Mesodermal cell (in vitro differentiated cells): Measurements from ENCODE around the gene TBC1D21. TPM values are rescaled to one million over a fixed set of nuclear protein-coding genes. Genes with fewer than 3 reads are reported as not detected.

Experiments
- H3K27ac ChIP-seq: 2 replicates; pipeline ENCODE4 v1.7.0; 2013; ENCODE audit warnings: mild to moderate bottlenecking, low read depth, low read length, moderate library complexity; ENCODE audit not compliant: severe bottlenecking
- H3K36me3 ChIP-seq: 2 replicates; pipeline ENCODE4 v1.7.1; 2013; ENCODE audit warnings: mild to moderate bottlenecking, low read length, moderate library complexity; ENCODE audit not compliant: control insufficient read depth, insufficient read depth
- H3K4me1 ChIP-seq: one replicate; pipeline ENCODE4 v1.7.1; 2013; ENCODE audit warnings: mild to moderate bottlenecking, low read length; ENCODE audit not compliant: insufficient read depth, control insufficient read depth, poor library complexity, severe bottlenecking
- H3K4me3 ChIP-seq: 2 replicates; pipeline ENCODE4 v1.7.0; 2013; ENCODE audit warnings: low read length, control low read depth, mild to moderate bottlenecking; ENCODE audit not compliant: insufficient read depth, poor library complexity, severe bottlenecking; ENCODE audit errors: extremely low read depth
- H3K9me3 ChIP-seq: 2 replicates; pipeline ENCODE4 v1.7.1; 2013; ENCODE audit warnings: mild to moderate bottlenecking, low read length, moderate library complexity; ENCODE audit not compliant: control insufficient read depth
- WGBS, 2 experiments: methylation state at CpG; one replicate each; pipeline ENCODE4 v1.1.5; 2013; ENCODE audit warnings: missing lambda C conversion rate in 2 of 2; ENCODE audit not compliant: insufficient coverage in 2 of 2; 5-methylcytosine and 5-hydroxymethylcytosine counted together
- polyA plus RNA-seq, 2 experiments: library from polyadenylated mRNA; stranded (reverse); fragments of 50-300 nt; gene quantifications; one replicate each; pipeline ENCODE4 v1.2.3, GENCODE V29; 2013

Gene TBC1D21
- not detected for polyA plus RNA-seq (2013, experiment 1 of 2)
- not detected for polyA plus RNA-seq (2013, experiment 2 of 2)

GRCh38 chr15:73873456-73873855 lies at the start of gene TBC1D21:
TBC1D21 (plus strand) TSS chr15:73873564; CDS start chr15:73873710, 146 bp downstream.
- Histone ChIP-seq H3K27ac (no peak within 1 kb of the TSS), H3K4me3 (no peak within 1 kb of the TSS), H3K36me3 (no peaks in the 10 kb centered on the region), H3K9me3 (no peaks in the 10 kb centered on the region), H3K4me1 (no peaks in the 10 kb centered on the region)
- 87 to 92% methylated on average over 4 of the region's 5 CpGs for WGBS, 2 experiments

- 87 to 100% methylated on average over 2 to 3 of the region's 3 CpGs for WGBS, 2 experiments
- H3K36me3 ChIP-seq = no peaks in the 10 kb centered on the region
- H3K4me1 ChIP-seq = no peaks in the 10 kb centered on the region
- H3K27ac ChIP-seq = no peak overlapping the region
- H3K4me3 ChIP-seq = no peak overlapping the region
- no peaks in the 10 kb centered on the region for H3K9me3 ChIP-seq
Observed at GRCh38 chr15:73826711-73827251, 46.6 kb upstream of the TBC1D21 start.

GRCh38 chr15:73829523-73829922 lies 43.8 kb upstream of the TBC1D21 start:
- H3K4me3 ChIP-seq = no peak overlapping the region
- no peaks in the 10 kb centered on the region for H3K36me3 ChIP-seq
- no peaks in the 10 kb centered on the region for H3K9me3 ChIP-seq
- H3K27ac ChIP-seq = no peak overlapping the region
- 75 to 78% methylated on average over 1 to 2 of the region's 2 CpGs for WGBS, 2 experiments
- no peaks in the 10 kb centered on the region for H3K4me1 ChIP-seq

GRCh38 chr15:73832657-73833056 lies 40.7 kb upstream of the TBC1D21 start:
- no peak overlapping the region for H3K27ac ChIP-seq
- no peaks in the 10 kb centered on the region for H3K4me1 ChIP-seq
- no peaks in the 10 kb centered on the region for H3K9me3 ChIP-seq
- no peak overlapping the region for H3K4me3 ChIP-seq
- H3K36me3 ChIP-seq = no peaks in the 10 kb centered on the region
- 17 to 64% methylated on average over 1 of the region's 1 CpG for WGBS, 2 experiments

GRCh38 chr15:73836845-73837244 lies 36.5 kb upstream of the TBC1D21 start:
- no peaks in the 10 kb centered on the region for H3K4me1 ChIP-seq
- no peak overlapping the region for H3K4me3 ChIP-seq
- 80 to 100% methylated on average over 2 to 3 of the region's 3 CpGs for WGBS, 2 experiments
- no peaks in the 10 kb centered on the region for H3K36me3 ChIP-seq
- H3K9me3 ChIP-seq = no peaks in the 10 kb centered on the region
- H3K27ac ChIP-seq = no peak overlapping the region

- Histone ChIP-seq H3K36me3 (no peaks in the 10 kb centered on the region), H3K4me3 (no peak overlapping the region), H3K27ac (no peak overlapping the region), H3K9me3 (no peaks in the 10 kb centered on the region), H3K4me1 (no peaks in the 10 kb centered on the region)
- WGBS, 2 experiments = 84 to 87% methylated on average over 11 to 12 of the region's 12 CpGs
Observed at GRCh38 chr15:73838831-73839426, 34.4 kb upstream of the TBC1D21 start.

- 90 to 94% methylated on average over 5 to 8 of the region's 8 CpGs for WGBS, 2 experiments
- H3K9me3 ChIP-seq = no peaks in the 10 kb centered on the region
Observed at GRCh38 chr15:73839699-73840377, 33.5 kb upstream of the TBC1D21 start.

GRCh38 chr15:73840771-73841170 lies 32.6 kb upstream of the TBC1D21 start:
- 97 to 100% methylated on average over 6 to 8 of the region's 8 CpGs for WGBS, 2 experiments
- Histone ChIP-seq H3K9me3 (no peaks in the 10 kb centered on the region), H3K4me3 (no peak overlapping the region), H3K27ac (no peak overlapping the region), H3K36me3 (no peaks in the 10 kb centered on the region), H3K4me1 (peaks cover 6% of the 10 kb centered on the region)

More at GRCh38 chr15:73839699-73840377, 33.5 kb upstream of the TBC1D21 start:
- Histone ChIP-seq H3K27ac (no peak overlapping the region), H3K4me1 (peaks cover 5% of the 10 kb centered on the region), H3K36me3 (no peaks in the 10 kb centered on the region), H3K4me3 (no peak overlapping the region)

GRCh38 chr15:73841756-73842725 lies 31.3 kb upstream of the TBC1D21 start:
- no peaks in the 10 kb centered on the region for H3K9me3 ChIP-seq
- H3K27ac ChIP-seq = no peak overlapping the region
- no peaks in the 10 kb centered on the region for H3K36me3 ChIP-seq
- 77 to 82% methylated on average over 17 of the region's 17 CpGs for WGBS, 2 experiments
- peaks cover 6% of the 10 kb centered on the region for H3K4me1 ChIP-seq
- H3K4me3 ChIP-seq = no peak overlapping the region

GRCh38 chr15:73843787-73844186 lies 29.6 kb upstream of the TBC1D21 start:
- WGBS, 2 experiments = no CpG with 5 or more reads among the region's 1 CpG

More at GRCh38 chr15:73843787-73844186, 29.6 kb upstream of the TBC1D21 start:
- H3K4me1 ChIP-seq = peaks cover 6% of the 10 kb centered on the region
- no peaks in the 10 kb centered on the region for H3K9me3 ChIP-seq
- H3K36me3 ChIP-seq = no peaks in the 10 kb centered on the region
- H3K4me3 ChIP-seq = no peak overlapping the region
- H3K27ac ChIP-seq = no peak overlapping the region
